HG02798 (cell line): ENCODE results near the gene ANKS3.

Experiments
- ATAC-seq: cut with Tn5 transposase; IDR thresholded peaks from one replicate; pipeline ENCODE4 v1.9.1; 2021; ENCODE audit warnings: mild to moderate bottlenecking; ENCODE audit not compliant: unreplicated experiment, poor library complexity

The ANKS3 gene

GRCh38 chr16:4733747-4734062 is 366 bp downstream of the ANKS3 start:
- no peak for ATAC-seq

DNA sequence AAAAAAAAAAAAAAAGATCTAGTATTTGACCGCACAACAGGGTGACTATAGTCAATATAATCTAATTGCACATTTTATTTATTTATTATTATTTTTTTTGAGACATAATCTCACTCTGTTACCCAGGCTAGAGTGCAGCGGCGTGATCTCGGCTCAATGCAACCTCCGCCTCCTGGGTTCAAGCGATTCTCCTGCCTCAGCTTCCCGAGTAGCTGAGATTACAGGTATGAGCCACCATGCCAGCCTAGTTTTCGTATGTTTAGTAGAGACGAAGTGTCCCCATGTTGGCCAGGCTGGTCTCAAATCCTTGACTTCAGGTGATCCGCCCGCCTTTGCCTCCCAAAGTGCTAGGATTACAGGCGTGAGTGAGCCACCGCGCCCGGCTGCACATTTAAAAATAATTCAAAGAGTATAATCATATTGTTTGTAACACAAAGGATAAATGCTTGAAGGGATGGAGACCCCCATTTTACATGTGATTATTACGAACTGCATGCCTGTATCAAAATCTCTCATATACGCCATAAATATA is 794 bp downstream of the ANKS3 start:
- no peak for ATAC-seq

DNA sequence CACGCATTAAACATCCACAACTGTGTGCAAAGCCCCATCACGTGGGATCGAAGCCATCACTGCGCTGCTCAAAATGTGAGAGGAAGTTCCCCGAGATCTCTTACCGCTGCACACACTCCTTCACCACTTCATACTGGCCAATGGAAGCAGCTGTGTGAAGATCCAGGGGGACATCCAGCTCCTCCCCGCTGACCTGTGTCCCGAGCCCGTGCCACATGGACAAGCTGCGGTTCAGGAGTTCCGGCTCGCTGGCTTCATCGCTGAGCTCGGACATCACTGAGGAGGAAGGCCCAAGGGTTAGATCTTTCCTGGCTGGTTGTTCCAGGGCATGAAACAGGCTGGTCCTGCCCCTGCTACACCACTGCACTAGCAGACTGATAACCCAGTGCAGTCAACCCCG is 4.2 kb downstream of the ANKS3 start:
- no peak for ATAC-seq

DNA sequence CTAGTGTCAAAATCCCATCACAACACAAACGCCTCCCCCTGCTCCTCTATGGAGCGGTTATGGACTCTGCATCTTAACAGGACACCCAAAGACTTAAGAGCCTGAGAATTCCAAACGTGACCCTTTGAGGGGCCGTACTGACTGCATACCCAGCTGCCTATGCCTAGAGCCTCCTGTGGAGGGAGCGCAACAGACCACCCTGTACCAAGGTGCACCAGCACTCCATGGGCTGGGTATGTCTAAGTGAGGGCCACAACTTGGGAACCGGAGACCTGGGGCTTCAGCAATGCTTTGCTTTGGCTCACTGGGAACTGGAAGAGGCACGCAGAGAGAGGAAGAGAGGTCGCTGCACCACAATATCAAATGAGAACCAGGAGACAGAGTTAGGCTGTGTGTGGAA is 5.4 kb downstream of the ANKS3 start:
- no peak for ATAC-seq

- no peak for ATAC-seq
Measured at GRCh38 chr16:4726616-4727015, 7.5 kb downstream of the ANKS3 start.

GRCh38 chr16:4724661-4725270 is 9.3 kb downstream of the ANKS3 start:
- ATAC-seq: no peak

- no peak for ATAC-seq
Measured at GRCh38 chr16:4723071-4723767, 10.9 kb downstream of the ANKS3 start.

DNA sequence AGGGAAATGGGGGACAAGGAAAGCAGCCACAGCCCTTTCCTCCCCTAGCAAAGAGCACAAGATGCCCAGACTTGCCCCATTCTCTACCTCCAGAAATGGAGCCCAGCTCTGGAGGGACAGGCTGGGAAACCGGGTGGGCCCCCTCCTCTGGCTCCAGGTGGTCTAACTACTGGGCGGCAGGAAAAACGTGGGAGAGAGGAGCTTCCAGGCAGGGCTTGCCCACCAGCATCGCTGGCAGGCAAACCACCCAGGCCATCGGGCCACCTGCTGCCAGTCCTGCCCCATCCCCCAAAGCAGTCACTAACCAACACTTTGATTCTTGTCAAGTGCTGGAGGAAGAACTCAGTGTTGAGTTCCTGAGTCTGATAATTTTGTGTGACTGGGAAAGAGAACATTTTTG is 15.6 kb downstream of the ANKS3 start:
- no peak for ATAC-seq

DNA sequence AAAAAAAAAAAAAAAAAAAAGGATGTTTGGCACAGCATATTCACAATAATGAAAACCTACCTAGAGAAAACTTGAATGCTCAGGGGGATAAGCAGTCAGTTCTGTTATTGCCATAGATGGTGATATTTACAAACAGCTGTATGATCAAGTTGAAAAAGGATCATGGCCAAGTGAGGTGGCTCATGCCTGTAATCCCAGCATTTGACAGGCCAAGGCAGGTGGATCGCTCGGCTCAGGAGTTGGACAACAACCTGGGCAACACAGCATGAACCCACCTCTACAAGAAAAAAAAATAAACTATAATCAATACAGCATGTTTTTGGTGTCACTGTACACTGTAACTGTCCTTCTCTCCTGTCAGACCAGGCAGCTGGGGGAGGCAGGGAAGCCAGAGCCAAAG is 19.1 kb downstream of the ANKS3 start:
- no peak for ATAC-seq

DNA sequence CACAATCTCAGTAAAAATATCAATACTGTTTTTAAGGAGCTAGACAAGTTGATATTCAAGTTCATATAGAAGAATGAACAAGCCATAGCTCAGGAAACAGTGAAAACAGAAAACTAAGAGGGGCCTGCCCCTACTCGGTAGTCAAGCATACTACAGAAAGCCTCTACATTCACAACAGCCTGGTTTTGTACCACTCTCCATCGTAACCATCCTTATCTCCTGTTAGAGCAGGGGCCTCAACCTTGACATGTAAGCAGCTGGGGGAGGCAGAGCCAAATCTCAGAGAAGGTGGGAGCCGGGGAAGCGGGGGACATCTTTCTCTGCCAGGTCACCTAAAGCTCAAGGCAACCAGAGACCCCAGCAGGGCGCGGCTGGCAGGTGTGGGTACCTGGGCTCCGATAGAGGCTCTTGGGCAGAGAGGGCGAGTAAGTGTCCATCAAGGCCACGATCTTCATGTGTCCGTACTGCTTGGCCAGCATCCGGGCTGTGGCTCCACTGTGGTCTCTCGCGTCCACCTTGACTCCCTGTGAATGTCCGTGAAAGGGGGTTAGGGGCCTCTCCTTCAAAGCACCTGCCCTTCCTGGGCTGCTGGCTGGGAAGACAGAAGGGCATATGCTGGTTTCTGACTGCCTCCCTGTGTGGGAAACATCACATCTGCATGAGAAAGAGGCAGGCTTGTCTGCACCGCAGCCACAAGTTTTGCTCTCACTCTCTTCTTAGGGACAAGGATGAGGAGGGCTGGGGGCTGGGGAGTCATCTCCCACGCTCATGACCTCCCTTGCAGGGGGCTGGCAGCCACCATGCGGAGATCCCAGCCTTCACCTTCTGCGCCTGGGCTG is 20.2 kb downstream of the ANKS3 start:
- ATAC-seq: no peak

GRCh38 chr16:4709481-4709880 is 24.6 kb downstream of the ANKS3 start:
- ATAC-seq: no peak

DNA sequence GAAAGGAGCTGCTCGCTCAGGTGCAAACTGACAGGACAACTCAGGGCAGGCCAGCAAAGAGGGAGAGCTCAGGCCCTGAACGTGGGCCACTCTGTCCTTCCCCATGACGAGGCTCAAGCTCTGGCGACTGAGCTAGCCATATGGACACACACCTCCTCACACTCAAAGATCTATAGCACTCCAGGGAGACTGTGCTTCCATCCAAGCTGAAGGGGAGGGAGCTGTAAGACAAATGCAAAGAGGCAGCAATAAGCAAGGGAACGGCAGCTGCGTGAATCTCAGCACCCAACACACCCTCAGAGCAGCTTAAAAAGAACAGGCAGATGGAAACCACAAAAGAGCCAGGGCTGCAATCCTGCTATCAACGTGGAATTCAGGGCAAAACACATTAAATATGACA is 27.2 kb downstream of the ANKS3 start:
- ATAC-seq: no peak

GRCh38 chr16:4704913-4705312 is 29.2 kb downstream of the ANKS3 start:
- ATAC-seq: no peak

- no peak for ATAC-seq
Measured at GRCh38 chr16:4704491-4704890, 29.6 kb downstream of the ANKS3 start.

DNA sequence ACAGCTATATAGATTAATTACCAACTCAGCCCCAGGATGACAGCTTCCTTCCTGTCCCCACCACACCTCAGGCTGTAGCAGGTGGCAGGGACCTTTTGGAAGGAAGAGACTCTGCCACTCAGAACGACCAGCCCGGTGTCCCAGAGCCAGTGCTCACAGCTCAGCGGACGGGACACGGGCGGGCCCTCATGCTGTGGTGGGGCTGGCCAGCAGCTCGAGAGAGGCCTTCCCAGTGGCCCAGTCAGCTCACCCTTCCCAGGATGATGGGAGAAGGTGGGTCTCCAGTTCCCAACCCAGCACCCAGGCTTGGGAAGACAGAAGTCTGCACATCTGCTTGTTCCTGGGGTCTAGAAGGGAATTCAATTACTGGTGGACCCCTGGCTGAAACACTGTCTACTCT is 30.2 kb downstream of the ANKS3 start:
- no peak for ATAC-seq

DNA sequence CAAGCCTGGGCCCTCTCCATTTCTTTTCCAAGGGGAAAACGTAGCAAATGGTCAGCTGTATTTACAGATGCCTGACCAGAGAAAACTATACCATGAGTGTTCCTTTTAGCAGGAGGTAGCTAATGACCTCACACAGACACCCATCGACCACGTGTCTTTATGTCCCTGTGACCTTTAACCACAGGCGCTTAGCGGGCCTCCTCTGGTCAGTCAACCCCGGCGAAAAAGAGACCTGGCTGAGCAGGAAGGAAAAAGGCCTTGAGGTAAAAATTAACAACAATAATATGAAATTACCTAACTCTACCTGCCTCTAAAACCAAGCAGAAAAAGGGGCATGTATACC is 31.6 kb downstream of the ANKS3 start:
- ATAC-seq: no peak

GRCh38 chr16:4701791-4702465 is 32.1 kb downstream of the ANKS3 start:
- ATAC-seq: no peak

- no peak for ATAC-seq
Measured at GRCh38 chr16:4700997-4701743, 32.9 kb downstream of the ANKS3 start.

DNA sequence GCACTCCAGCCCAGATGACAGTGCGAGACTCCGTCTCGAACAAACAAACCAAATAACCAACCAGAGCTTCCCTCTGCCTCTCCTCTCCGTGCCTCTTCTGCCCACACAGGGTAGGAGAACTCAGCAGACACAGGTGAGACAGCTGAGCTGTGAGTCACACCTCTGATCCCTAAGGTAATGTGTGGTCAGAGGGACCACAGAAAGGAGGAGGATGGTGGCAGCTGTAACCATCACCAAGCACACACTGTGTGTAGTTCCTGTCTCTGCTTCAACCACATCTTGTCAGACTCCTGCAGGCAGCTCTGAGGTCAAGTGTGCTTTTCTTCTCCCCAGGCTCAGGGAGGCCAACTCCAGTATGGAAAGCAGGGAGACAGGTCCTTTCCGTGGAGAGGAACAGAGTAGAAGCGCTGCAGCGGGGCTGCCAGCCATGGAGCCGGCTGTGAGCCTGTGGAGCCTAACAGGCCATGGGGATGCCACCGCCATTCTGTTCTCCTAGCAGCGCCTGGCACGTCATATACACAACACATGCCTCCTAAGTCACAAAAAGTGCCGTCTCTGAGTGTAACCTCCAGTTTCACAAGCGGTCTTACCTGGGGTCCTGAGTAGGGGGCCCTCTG is 33.6 kb downstream of the ANKS3 start:
- no peak for ATAC-seq

DNA sequence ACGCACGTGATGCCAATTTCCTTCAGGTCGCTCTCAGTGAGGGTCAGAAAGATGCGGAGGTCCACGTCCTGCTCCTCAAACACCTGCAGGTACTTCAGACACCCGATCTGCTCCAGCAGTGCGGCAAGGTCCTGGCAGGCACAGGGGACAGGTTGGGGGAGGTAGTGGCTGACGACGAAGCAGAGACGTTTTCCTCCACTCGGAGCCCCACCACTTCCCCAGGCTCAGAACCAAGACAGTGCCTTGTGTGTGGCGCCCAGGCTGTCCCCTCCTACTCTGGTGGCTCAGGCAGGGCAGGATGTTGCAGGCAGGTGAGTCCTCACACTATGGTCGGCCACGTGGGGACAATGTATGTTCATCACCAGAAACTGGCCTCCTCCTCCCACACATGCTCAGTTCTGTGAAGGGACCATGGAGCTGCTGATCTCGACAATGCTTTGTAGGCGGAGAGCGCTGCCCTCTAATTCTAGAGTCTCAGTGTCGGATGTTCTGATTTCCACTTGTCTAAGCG is 35.0 kb downstream of the ANKS3 start:
- ATAC-seq: no peak
